ENCODE results near the gene ZNF555. TPM values are rescaled to one million over a fixed set of nuclear protein-coding genes. Genes with fewer than 3 reads are reported as not detected.

The ZNF555 gene
- total RNA-seq, 1 donor from 2014 or later: 29.1 TPM

Other genes starting within 250 kb of the ZNF555 start
- not detected in 2 replicates for gene GNG7, start 138.8 kb upstream of the ZNF555 start, total RNA-seq
- 4.2 and 4.5 TPM in 2 replicates for gene DIRAS1, start 120.1 kb upstream of the ZNF555 start, total RNA-seq
- 35.5 and 41.8 TPM in 2 replicates for gene SLC39A3, start 101.5 kb upstream of the ZNF555 start, total RNA-seq
- 82.5 and 99.4 TPM in 2 replicates for gene SGTA, start 58.2 kb upstream of the ZNF555 start, total RNA-seq
- 102 and 142 TPM in 2 replicates for gene THOP1, start 56.0 kb upstream of the ZNF555 start, total RNA-seq
- gene ZNF554, start 21.6 kb upstream of the ZNF555 start, total RNA-seq: 6.5 and 6.8 TPM in 2 replicates
- 44.2 and 78.5 TPM in 2 replicates for gene ZNF556, start 25.9 kb downstream of the ZNF555 start, total RNA-seq
- gene ZNF57, start 59.5 kb downstream of the ZNF555 start, total RNA-seq: 4.0 TPM in 2 replicates
- gene ZNF77, start 103.5 kb downstream of the ZNF555 start, total RNA-seq: 4.0 and 4.5 TPM in 2 replicates
- not detected in 2 replicates for gene TLE6, start 136.1 kb downstream of the ZNF555 start, total RNA-seq
- gene TLE2, start 187.8 kb downstream of the ZNF555 start, total RNA-seq: 0.08 TPM in 1 of 2 replicates, not detected in the other
- 295 and 328 TPM in 2 replicates for gene TLE5, start 221.0 kb downstream of the ZNF555 start, total RNA-seq

Measured in myocyte (in vitro differentiated cells).